HG03558 (cell line): ENCODE measurements around the gene PDSS2.
A peak's percentile ranks its signal among the peaks of the same experiment; 100 is the strongest.
"Not testable (repeated sequence)": the region's sequence is repeated elsewhere in the genome, so short reads cannot be mapped to it uniquely, and the experiment has no call there.

ENCODE experiments used
- ATAC-seq: cut with Tn5 transposase; IDR thresholded peaks from one replicate; pipeline ENCODE4 v1.9.1; 2021; ENCODE audit warnings: moderate number of reproducible peaks; ENCODE audit not compliant: unreplicated experiment; ENCODE audit errors: extremely low read depth

PDSS2 gene

DNA sequence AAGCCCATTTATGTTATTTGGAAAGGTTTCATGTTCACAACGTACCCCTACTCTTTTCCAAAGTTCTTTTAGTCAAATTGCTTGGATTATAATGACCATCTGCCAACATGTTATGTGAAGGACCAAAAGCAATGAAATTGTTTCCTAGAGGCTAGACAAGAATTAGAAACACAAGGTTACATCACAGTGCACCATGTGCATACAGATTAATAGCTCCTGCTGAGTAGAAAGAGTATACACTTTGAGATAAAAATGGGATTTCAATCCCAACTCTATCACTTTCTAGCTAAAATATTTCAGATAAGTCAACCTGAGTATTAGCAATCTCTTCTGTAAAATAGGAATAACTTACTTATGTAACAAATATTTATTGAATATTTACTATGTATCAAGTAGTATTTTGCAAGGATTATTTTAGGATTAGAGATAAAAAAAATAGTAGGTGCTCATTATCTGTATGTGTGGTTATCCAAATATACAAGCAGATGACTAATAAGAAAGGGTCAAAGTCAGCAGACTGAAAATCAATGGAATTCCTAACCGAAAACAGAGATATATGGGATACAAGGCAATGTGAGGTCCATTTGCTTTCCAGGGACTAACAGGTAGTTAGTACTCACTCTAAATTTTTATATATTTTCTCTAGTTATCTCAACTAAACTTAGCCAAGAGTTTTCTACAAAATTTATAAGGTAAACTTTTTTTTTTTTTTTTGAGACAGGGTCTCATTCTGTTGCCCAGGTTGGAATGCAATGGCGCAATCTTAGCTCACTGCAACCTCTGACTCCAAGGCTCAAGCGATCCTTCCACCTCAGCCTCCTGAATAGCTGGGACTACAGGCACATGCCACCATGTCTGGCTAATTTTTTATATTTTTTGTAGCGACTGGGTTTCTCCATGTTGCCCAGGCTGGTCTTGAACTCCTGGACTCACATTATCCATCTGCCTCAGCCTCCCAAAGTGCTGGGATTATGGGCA is 127.7 kb downstream of the PDSS2 start:
- ATAC-seq, result no peak

DNA sequence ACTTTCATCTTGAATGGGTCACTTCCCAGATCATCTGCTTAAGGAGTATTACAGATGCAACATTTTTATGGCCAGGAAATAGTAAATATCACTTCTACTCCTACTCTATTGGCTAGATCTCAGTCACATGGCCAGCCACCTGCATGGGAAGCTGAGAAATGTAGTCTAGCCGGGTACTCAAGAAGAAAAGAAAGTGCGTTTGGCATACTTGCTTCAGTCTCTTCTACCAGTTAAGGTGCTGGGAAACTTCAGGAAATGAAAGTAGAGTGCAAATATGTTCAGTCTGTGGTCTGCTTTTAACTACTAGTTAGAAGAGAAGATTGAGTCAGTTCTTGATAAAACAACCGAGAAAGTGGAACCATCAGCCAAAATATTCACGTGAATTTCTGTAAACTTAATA is 129.2 kb downstream of the PDSS2 start:
- peak; percentile 95 for ATAC-seq

DNA sequence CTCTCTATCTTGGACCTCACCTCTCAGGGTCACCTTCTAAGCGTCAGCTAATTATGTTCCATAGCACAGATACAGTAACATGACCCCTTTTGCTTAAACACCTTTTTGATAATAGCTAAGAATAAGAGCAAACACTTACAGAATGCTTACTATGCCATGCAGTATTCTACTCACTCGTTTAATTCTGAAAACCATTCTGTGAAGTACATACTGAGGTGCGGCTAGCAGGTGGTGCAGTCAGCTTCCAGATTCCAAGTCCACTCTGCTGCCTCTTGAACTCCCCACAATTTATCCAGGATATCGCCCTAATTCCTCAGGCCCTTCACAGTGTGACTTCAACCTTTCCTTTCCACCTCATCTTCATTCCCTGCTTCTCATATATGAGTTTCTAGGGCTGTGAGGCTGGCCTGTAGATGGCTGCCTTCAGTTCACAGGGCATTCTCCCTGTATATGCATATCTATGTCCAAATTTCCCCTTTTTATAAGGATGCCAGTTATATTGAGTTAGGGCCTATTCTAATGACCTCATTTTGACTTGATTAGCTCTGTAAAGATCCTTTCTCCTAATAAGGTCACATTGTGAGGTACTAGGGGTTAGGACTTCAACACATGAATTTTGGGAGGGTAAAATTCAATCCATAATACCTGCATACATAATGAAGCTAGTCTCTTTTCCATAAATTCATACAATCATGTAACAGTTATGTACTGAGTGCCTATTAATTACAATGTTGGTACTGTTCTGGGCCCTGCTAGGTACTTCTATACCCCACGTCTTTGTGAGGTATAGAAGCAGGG is 130.1 kb downstream of the PDSS2 start:
- no peak for ATAC-seq

DNA sequence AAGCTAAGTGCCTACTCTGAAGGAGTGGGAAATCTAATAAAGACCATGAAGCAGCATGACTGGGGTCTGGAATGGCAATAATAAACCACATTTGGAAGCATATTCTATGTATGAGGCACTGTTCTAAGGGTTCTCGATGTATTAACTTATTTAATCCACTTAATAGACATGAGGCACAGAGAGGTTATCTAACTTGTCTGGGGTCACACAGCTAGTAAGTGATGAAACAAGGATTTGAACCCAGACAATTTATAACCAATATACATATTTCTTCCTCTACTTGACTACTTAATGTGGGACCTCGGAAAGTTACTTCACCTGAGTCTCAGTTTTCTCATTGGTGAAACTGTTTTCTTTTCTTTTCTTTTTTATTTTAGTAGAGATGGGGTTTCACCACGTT is 131.3 kb downstream of the PDSS2 start:
- no peak for ATAC-seq

DNA sequence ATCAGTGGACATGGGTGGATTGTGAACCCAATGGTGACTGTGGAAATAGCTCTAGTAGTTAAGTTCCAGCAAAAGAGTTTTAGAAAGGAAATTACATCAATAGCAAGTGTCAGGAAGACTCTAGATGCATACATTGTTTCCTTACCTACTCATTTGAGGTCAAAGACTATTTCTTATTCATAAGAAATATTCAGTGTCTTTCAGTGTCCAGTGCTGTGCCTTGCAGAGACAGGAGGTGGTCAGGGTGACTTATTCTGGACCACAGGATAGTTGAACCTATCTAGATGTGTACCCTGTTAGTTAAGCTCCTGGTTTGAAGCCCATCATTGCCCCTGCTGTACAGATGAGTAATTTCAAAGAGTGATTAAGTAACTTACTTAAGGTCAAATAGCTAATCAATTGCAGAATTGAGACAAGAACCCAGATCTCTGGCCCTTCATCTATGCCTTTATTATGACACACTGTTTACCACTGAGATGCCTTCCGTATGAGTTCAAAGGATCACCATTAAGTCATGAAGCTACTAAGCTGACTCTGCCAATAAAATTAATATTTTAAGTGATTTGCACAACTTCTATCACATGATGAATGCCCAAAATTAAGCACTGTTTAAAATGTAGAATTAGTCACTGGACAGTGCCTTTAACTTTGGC is 136.1 kb downstream of the PDSS2 start:
- no peak for ATAC-seq

DNA sequence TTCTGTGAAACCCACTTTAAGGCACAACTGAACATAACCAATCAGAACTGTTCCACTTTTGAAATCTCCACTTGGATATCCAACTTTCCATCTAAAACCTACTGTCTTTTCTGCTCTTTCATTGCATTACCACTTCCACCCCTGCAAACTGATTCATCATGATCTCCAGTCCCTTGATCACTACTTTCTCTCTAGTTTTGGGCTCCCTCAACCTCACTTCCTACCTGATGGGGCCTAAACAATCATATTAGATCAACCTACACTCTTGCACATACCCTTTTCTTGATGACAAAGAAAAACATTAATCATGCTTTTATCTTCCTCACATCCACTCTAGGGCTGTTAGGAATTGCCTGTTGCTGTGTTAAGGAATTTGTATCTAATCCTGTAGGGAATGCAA is 137.6 kb downstream of the PDSS2 start:
- no peak for ATAC-seq

DNA sequence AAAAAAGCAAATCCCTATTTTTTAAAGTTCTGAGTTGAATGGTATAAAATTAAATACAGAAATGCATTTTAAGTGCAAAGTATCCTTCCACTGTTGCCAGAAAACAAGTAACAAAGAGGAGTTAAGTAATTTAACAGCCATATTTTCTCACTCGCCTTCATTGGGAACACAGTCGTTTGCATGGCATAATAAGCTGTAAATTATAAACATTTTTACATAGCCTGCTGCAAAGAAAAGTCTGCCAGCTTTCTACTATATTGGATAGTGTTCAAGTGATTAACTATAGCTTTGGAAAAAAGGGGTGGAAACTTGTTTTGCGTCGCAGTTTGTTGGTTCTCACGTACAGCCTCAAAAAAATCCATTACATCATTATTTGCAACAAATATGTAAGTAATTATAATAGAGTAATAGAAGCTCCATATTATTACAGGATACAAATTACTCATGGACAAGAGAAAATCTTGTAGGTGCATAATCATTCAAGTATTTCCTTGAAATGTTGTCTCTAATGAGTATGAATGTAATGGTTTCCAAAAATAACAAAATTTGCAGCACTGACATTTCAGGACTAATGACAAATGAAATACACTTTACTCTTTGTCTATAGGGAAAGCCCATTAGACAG is 139.3 kb downstream of the PDSS2 start:
- ATAC-seq, result no peak

DNA sequence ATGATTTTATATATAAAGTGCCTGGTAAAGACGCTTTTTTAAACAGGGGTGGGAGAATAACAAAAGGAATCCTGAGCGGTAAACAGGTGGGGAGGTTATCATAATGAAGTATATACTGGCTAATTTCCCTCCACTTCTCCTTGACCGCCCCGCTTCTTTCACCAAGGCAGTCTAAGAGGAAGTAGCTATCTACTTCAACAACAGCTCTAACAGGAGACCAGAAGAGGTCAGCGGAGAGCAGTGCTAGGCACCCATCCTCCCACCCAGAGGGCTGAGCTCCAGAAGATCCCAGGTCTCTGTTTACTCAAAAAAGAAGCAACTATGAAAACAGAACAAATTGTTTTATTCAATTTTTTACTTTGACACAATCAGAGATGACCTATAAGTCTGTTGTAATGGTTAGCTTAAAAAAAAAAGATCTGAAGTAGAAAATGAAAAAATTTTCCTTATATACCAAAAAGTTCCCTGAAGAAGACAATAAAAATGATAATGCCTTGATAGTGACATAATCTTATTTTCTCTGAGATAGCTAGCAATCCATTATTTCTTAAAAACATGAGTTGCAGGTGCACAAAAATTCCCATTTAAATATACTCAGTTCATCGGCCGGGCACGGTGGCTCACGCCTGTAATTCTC is 141.1 kb downstream of the PDSS2 start:
- no peak for ATAC-seq

DNA sequence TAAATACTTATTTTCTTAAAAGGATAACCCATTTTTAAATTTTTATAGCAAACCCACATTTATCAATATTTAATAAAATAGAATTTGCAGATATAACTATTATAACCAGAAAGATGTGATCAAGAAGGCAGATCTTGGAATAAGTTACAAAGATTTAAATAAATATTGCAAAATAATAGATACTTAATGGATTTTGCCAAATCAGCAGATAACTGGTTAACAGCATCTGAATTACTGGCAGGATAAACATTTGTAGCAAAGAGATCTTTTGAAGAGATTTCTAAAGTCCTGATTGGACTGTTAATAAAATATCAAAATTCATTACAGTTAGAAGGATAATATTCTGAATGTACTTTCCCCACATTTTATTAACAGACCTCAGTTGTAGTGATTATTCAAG is 144.2 kb downstream of the PDSS2 start:
- ATAC-seq, result no peak

DNA sequence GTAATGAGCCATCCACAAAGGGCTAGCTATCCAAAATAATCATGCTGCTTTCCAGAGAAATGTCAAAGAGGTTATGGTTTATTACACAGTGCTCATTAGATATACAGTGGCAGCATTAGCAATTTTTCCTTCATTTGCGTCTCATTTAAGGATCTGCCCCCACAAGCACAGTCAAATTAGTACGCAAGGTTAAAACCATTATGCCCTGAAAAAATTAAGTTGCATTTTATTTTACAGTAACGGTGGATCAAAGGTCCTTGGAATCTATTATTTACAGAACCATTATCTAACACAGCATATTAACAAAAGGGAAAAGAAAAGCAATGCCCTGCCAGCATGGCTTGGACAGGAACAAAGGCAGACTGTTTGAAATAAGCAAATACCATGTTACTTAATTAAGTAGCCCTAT is 144.8 kb downstream of the PDSS2 start:
- no peak for ATAC-seq

DNA sequence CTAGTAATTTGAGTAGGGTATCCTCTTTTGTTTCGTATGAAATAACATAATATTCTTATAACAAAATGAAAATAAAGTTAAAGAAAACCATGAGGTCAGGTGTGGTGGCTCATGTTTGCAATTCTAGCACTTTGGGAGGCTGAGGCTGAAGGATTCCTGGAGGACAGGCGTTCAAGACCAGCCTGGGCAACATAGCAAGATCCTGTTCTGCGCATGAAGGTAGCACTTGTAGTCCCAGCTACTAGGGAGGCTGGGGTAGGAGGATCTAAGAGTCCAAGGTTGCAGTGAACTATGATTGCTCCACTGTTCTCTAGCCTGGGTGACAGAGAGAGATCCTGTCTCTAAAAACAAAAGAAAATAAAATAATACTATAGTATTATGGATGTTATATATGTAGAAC is 145.6 kb downstream of the PDSS2 start:
- ATAC-seq, result no peak

DNA sequence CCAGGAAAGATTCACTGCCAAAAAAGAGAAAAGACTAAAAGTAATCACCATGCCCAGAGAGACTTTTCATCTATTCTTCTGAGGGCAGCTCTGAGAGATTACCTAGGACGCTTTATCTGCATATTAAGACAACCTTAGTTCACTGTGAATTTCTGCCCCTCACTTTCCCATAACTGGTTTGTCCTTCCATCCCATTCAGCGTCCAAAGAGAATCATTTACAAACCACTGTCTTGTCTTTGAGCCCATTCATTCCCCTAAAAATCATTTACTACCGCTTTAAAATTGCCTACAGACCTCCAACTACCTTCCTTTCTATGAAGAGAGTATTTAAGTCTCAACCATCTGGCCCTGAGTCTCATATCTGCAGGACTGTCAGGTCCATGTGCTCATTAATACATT is 149.0 kb downstream of the PDSS2 start:
- ATAC-seq, result no peak

DNA sequence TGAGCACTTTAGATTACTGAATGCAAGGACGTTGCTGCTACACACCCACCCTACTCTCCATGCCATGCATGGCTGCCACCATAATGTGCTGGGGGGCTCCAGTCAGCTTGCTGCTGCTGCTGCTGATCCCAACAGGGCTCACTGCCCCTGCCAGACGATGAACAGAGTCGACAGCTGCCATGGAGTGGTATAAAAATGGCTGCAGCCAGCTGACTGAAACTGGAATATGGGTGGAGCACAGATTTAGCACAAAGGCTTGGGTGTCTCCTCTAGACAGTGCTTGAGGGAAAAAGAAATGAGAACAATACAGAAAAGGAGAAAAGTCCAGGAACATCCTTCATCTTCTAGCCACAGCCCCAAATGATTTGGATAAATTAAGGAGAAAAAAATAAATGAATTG is 150.7 kb downstream of the PDSS2 start:
- no peak for ATAC-seq

DNA sequence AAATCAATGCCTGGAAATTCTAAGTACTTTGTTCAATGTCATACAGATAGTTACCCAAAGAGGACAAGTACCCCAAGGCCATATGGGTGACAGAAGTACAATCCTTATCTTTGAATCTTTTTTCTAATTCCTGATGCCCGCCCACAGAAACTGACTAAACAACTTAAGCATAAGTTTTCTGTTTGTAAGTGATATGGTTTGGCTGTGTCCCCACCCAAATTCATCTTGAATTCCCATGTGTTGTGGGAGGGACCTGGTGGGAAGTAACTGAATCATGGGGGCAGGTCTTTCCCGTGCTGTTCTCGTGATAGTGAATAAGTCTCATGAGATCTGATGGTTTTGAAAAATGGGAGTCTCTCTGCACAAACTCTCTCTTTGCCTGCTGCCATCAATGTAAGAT is 153.4 kb downstream of the PDSS2 start:
- ATAC-seq, result not testable (repeated sequence)

DNA sequence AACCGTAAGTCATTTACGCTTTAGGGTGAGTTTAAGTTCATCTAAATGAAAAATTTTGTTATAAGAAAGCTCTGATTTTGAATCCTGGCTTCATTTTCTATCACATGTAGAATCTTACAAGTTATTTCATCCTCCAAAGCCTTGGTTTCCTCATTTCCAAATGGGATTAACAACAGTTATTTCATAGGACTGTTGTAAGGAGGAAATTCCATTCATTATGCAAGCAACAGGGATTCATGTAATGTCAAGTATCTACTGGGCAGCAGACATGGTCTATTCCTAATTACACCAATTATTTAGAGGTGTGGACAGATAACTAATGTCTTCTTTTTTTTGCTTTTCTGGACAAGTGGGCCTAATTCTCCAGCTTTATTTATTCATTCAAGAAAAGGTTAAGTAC is 154.0 kb downstream of the PDSS2 start:
- no peak for ATAC-seq

DNA sequence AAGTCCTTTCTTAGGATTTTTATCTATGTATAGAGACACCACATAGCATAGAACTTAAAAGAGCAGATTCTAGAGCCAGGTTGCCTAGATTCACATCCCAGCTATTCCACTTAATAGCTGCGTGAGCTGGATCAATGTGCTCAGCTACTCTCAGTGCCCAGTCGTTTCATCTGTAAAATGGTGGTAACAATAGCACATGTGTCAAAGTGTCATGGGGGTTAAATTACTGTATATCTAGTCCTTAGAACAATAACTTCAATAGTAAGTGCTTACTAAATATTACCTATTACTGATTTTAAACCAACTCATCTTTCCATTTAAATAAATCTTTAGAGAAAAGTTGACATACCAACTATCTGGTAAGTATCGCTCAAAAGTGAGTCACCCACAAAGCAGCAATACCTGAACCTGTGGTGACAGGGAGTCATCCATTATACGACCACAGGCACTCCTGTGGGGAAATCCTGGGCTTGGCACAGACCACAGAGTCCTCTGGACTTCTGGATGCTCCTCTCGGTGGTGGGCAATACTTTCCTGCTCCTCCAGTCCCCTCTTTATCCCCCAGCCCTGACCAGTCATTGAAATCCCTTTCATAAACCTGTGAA is 154.8 kb downstream of the PDSS2 start:
- ATAC-seq, result no peak

DNA sequence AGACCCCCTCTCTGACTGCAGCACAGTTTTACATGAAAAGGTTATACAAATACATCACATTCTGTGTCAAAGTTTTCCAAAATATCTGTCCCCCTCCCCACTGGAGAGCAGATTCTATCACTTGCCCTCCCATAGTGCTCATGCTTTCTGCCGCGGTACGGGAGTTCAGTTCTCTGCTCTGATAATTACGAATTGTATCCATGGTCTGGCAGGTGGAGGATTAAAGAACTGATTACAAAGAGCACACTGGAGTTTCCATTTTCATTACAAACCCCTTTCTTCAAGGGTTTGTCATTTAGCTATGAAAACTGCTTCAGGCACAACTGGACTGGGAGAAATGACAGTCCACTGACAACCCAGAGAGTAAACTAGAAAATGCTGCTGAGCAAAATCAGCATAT is 166.0 kb downstream of the PDSS2 start:
- ATAC-seq, result no peak

DNA sequence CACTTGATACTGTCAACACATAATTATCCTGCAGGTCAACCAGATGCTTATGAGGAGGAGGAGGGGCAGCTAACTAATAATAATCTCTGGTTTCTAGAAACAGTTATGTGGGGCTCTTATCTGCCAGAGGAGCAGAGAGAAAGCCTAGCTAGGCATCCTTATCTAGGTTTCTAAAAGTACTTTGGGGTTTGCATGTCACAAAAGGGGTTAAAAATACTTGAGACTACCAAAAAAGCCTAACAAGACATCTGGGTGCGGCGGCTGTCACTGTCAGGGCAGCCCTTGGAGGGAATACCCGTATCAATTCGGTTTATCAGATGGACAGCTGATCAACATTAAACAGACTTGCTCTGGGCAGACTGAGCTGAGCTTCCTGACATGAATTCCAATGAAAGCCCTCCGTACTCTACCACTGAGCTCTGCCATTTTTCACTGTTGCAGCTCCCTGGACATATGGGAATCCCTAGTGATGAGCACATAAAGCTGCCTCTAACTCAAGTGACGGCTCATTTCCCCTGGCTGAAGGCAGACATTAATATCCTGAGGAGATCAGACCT is 166.6 kb downstream of the PDSS2 start:
- ATAC-seq, result no peak

DNA sequence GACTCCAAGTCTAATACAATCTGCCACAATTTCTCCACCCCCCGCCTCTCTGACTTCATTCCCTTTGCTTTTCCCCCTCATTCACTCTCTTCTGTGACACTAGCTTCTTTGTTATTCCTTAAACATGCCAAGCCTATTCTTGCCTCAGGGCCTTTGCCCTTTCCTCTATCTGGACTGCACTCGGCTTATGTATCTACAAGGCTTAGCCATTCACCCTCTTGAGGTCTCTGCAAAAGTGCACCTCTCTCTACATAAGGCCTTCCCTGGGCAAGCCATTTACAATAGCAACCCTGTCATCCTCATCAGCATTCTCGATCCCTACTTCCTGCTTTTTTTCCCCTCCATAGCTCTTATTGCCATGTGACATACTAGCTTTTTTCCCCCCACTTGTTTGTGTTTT is 168.9 kb downstream of the PDSS2 start:
- ATAC-seq, result no peak
